ENCODE data around the gene ITPKC. TPM values are rescaled to one million over a fixed set of nuclear protein-coding genes. Genes with fewer than 3 reads are reported as not detected.

The ITPKC gene
- 10.1 and 12.3 TPM in 2 replicates for total RNA-seq (2014; rRNA removed; shearing (Covaris generic))

DNA sequence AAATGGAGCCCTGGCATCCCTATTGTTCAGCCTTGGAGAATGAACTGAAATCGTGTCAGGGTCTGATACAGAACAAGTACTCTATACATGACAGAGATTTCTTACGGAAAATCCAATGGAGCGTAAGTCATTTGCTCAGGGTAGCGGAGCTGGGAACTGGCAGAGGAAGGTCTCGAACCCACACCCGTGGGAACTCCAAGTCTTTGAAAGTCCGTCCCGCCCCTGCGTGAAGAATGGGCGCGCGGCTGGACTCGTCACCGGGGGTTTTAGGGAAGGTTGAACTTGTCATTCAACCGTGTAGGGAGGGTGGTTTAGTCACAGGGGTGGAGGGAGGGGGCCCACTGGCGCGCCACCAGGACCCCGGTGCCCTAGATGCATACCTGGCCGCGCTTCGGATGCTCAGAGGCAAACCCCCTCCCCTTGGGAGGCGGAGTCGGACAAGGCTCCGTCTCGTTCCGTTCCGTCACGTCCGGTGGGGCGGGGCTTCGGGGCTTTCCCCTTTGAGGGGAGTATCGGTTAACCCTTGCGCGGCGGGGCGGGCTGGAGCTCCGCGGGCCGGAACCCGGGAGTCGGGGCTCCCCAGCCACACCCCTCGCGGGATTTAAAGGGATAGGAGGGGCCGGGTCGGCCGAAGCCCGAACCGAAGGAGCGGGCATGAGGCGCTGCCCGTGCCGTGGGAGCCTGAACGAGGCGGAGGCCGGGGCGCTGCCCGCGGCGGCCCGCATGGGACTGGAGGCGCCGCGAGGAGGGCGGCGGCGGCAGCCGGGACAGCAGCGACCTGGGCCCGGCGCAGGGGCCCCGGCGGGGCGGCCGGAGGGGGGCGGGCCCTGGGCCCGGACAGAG is at the start of gene ITPKC, which contains the start of gene COQ8B:
TSS of gene ITPKC (plus strand) at position 631 of the 843 bp plus-strand sequence. CDS start at position 655, 24 bp downstream.
TSS of gene COQ8B (minus strand) at position 405 of the 843 bp plus-strand sequence. CDS start 2,254 bp downstream, outside the sequence.

DNA sequence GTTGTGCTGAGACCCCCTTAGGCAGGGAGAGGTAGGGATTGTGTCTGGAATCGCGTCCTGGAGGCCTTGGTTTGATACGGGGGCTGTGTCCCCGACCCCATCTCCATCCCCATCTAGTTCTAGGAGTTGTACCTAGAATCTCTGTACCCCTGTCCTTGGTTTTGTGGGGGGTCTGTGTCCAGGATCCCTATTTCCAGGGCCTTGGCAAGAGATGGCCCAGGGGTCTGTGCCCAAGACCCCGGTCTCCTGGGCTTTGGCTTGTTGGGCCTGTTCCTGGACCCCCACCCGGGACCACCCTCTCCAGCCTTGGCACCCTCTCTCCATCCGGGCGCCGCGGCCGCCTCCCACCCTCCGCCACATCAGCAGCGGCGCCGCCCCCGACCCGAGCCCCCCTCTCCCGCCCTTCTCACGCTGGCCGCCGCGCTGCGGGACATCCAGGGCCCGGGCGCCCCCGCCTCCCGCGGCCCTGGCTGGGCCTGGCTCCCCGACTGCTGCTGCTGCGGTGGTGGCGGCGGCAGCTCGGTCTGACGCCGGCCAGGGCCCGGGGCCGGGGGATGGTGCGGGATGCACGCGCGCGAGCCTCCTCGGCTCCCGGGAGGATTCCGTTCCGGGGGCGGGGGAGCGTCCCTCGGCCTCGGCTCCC is 26.7 kb upstream of the ITPKC start, which contains the start of gene NUMBL:
TSS of gene NUMBL (minus strand) at position 602 of the 643 bp plus-strand sequence. CDS start at position 434, 168 bp downstream.

DNA sequence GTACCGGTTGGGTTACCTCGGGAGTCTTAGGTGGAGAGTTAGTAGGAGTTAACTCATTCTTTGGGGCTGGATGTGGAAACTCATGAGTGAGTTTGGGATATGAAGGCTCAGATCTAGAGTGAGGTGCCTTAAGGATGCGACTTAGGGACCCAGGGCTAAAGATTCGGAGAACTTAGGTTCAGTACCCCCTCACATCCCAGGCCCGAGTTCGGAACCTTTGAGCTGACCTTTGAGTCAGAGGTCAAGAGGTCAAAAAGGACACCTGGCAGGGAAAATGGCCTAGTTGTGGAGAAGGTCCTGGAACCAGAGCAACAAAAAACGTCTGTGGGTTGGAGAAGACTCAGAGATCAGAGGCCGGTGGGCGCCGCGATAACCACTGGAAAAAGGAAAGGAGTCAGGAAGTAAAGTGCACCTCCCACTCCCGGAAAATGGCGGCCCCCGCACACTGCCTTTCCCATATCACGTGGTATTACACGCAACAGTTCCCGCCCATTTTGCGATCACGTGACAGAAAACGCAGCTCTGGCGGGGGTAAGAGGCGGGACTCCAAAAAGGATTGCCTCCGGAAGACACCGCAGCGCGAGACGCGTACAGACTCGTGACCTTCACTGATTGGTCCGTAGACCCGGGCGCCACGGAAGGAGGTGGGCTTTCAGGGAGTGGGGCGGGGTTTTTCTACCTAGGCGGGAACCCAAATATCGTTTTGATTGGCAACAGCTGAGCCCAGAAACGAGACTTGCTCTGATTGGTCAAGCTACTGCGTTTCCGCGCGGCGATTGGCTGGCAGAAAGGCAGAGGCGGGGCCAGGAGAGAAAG is 33.4 kb downstream of the ITPKC start, which contains the start of gene ACTMAP:
TSS of gene ACTMAP (minus strand) at position 420 of the 816 bp plus-strand sequence. CDS start 674 bp downstream, outside the sequence.

DNA sequence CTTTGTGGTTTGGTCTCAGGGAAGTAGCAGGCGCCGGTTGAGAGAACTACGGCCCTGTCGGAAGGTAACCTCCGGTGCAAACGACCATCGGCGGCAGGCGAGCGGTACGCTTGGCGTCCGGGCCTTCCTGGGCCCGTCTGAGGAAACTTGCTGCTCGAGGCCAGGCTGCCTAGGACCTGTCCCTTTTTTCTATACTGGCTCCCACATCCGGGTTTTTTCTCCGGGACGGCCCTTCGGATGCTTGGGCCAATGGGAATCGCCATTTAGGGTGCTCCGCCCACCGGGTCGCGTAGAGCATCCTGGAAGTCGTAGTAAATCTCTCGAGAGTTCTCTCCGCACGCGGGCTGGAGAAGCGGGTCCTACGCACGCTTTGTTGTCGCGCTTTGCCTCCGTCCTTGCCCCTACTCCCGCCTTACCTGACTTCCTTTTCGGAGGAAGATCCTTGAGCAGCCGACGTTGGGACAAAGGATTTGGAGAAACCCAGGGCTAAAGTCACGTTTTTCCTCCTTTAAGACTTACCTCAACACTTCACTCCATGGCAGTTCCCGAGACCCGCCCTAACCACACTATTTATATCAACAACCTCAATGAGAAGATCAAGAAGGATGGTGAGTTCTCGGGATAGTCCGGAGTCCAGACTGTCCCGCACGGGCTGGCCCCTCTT is 34.1 kb downstream of the ITPKC start, which contains the start of gene SNRPA:
TSS of gene SNRPA (plus strand) at position 330 of the 664 bp plus-strand sequence. CDS start at position 536, 206 bp downstream.

DNA sequence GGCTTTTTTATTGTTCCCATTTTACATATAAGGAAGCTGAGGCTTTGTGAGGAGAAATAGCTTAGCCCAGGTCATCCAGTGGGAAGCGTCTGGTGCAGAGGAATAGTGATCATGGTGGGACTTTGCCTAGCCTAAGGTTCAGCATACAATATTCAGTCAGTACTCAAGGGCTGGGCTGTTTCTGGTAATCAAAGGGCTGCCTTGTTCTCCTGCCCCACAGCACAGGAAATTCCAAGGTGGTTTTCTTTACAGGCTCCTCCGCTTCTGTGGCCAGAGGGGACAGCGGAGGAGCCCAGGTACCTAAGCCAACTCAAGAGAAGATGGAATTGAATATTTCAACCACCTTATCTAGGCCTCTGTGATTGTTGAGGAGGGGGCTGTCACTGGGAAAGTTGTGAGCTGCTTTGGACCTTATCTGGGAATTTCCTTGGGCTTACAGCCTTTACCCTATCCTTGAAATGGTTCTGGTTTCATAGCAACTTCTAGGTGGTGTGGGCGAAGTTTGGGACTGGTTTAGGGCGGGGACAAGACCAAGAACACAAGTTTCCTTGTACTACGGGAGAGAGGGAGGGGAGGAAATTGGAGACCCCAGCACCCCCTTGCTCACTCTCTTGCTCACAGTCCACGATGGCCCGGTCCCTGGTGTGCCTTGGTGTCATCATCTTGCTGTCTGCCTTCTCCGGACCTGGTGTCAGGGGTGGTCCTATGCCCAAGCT is 58.2 kb downstream of the ITPKC start, which contains the start of gene MIA:
TSS of gene MIA (plus strand) at position 606 of the 716 bp plus-strand sequence. CDS start at position 628, 22 bp downstream.

DNA sequence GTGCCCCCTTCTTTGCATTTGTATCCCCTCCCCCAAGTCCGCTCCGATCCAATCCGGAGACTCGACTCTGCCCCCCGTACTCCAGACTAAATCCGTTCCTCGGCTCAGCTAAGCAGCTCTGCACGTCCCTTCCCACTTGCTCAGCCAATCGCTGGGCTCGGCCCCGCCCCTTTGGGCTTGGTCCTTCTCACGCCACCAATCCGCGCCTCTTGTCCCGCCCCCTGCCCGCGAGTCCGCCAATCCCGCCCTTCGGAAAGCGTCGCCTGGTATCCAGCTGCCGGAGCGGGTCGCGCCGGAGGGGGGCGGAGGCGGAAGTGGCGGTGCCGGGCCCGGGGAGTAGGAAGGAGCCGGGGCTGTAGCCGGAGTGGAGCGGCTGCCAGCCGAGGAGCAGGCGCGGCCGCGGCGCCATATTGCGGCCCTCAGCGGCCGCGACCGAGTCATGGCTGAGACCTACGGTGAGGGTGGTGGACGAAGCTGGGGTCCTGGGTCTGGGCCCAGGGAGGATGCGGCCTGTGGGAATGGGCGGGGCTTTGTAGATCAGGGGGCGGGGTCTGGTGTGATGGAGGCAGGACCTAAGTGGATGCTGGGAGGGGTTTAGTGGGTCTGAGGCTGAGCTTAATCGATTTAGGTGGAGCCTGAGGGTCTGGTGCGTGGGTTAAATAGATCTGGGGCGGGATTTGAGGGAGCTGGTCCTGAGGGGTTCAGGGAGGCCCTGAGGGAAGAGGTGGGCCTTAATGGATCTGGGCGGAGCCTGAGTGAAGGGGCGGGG is 61.2 kb downstream of the ITPKC start, which contains the start of gene RAB4B:
TSS of gene RAB4B (plus strand) at position 311 of the 769 bp plus-strand sequence. CDS start at position 440, 129 bp downstream.

Small RNAs within 50 kb of the gene (small RNA-seq; reads per million reads assigned to genes)
- not detected for gene RNU6-195P

Other genes starting within 250 kb of the ITPKC start
- gene SHKBP1, start 140.2 kb upstream of the ITPKC start, total RNA-seq (2014; rRNA removed; shearing (Covaris generic)): 23.2 and 32.5 TPM in 2 replicates
- 50.1 and 53.4 TPM in 2 replicates for gene LTBP4, start 115.7 kb upstream of the ITPKC start, total RNA-seq (2014; rRNA removed; shearing (Covaris generic))
- gene NUMBL, start 26.5 kb upstream of the ITPKC start, total RNA-seq (2014; rRNA removed; shearing (Covaris generic)): 12.5 and 14.4 TPM in 2 replicates
- 44.9 and 67.6 TPM in 2 replicates for gene COQ8B, start 226 bp upstream of the ITPKC start, total RNA-seq (2014; rRNA removed; shearing (Covaris generic))
- gene ACTMAP, start 33.4 kb downstream of the ITPKC start, total RNA-seq (2014; rRNA removed; shearing (Covaris generic)): 2.2 TPM in 2 replicates
- gene SNRPA, start 34.1 kb downstream of the ITPKC start, total RNA-seq (2014; rRNA removed; shearing (Covaris generic)): 237 and 302 TPM in 2 replicates
- 416 and 533 TPM in 2 replicates for gene MIA, start 58.4 kb downstream of the ITPKC start, total RNA-seq (2014; rRNA removed; shearing (Covaris generic))
- gene RAB4B, start 61.1 kb downstream of the ITPKC start, total RNA-seq (2014; rRNA removed; shearing (Covaris generic)): 23.4 and 30.1 TPM in 2 replicates
- gene EGLN2, start 82.1 kb downstream of the ITPKC start, total RNA-seq (2014; rRNA removed; shearing (Covaris generic)): 62.4 and 70.2 TPM in 2 replicates
- gene CYP2A6, start 133.3 kb downstream of the ITPKC start, total RNA-seq (2014; rRNA removed; shearing (Covaris generic)): not detected in 2 replicates
- gene CYP2A7, start 165.1 kb downstream of the ITPKC start, total RNA-seq (2014; rRNA removed; shearing (Covaris generic)): not detected in 2 replicates

Data from A375 (cell line).